Esophagus muscularis mucosa (tissue), 4 donors: ENCODE measurements around the gene MBD3L2B. TPM values are rescaled to one million over a fixed set of nuclear protein-coding genes. Genes with fewer than 3 reads are reported as not detected.

ENCODE experiments used
- DNase-seq: peaks from one replicate; pipeline ENCODE4 v3.0.0-alpha.2; 2017; ENCODE audit errors: extremely low spot score
- H3K27ac ChIP-seq, 4 donors: fragments of 200-600 bp; sonication (generic); replicated peaks in 1 of 4; 1 replicate in 3 of 4; 2 replicates in 1 of 4; pipeline ENCODE4 v1.5.1; 2016 to 2019; ENCODE audit warnings: mild to moderate bottlenecking in 1 of 4
- H3K27me3 ChIP-seq, 4 donors: fragments of 200-600 bp; sonication (generic); one replicate each; pipeline versions ENCODE4 v1.5.1 to v1.6.0; 2016 to 2019
- H3K36me3 ChIP-seq, 4 donors: fragments of 200-600 bp; sonication (generic); one replicate each; pipeline ENCODE4 v1.5.1; 2016 to 2019
- H3K4me1 ChIP-seq, 4 donors: fragments of 200-600 bp; sonication (generic); one replicate each; pipeline ENCODE4 v1.5.1; 2016 to 2019
- H3K4me3 ChIP-seq, 4 donors: fragments of 200-600 bp; sonication (generic); 1 replicate in 2 of 4; 2 replicates in 2 of 4; pipeline ENCODE4 v1.5.1; 2016 to 2019; ENCODE audit warnings: mild to moderate bottlenecking in 4 of 4, moderate library complexity in 1 of 4
- H3K9me3 ChIP-seq, 4 donors: fragments of 200-600 bp; sonication (generic); 1 replicate in 3 of 4; 2 replicates in 1 of 4; pipeline ENCODE4 v1.5.1; 2016 to 2019
- CTCF ChIP-seq, 3 experiments: fragments of 200-600 bp in 2 of 3; fragments of 450-650 bp in 1 of 3; sonication (generic) in 2 of 3; IDR thresholded peaks; one replicate each; pipeline ENCODE4 v1.5.1; 2017 to 2019; ENCODE audit warnings: antibody characterized with exemption in 3 of 3, mild to moderate bottlenecking in 2 of 3, moderate library complexity in 1 of 3
- EP300 ChIP-seq: sonication (generic); formaldehyde crosslinking; IDR thresholded peaks from one replicate; pipeline ENCODE4 v1.6.1; 2017; ENCODE audit warnings: antibody characterized with exemption
- POLR2A ChIP-seq: fragments of 450-650 bp; IDR thresholded peaks from one replicate; pipeline ENCODE4 v1.6.1; 2017; ENCODE audit warnings: antibody characterized with exemption, moderate library complexity, mild to moderate bottlenecking, low read depth
- POLR2AphosphoS5 ChIP-seq, 2 donors: sonication (generic); formaldehyde crosslinking; IDR thresholded peaks; one replicate each; pipeline ENCODE4 v1.6.1; 2017; ENCODE audit warnings: antibody characterized with exemption in 2 of 2
- WGBS: methylation state at CpG from one replicate; pipeline ENCODE4 v1.1.5; 2018; 5-methylcytosine and 5-hydroxymethylcytosine counted together
- intact Hi-C: fragments of 100-400 bp; cut with DNase I; formaldehyde crosslinking; loops from one replicate; pipeline ENCODE4 v1.15.1; 2023
- total RNA-seq, 4 donors: library from RNA; depleted of rRNA; stranded (reverse); fragments of >200 nt; gene quantifications; one replicate each; pipeline versions ENCODE4 v1.1.0 to v1.2.1, GENCODE V29; 2016

The MBD3L2B gene
- total RNA-seq, 4 donors from 2014 or later = not detected

- Histone ChIP-seq H3K36me3 (no peaks in the 10 kb centered on the region), H3K4me3 (no peak overlapping the region), H3K4me1 (no peaks in the 10 kb centered on the region), H3K27me3 (peaks cover 0 to 12% (median 0%) of the 10 kb centered on the region in 4 donors), H3K27ac (no peak overlapping the region), H3K9me3 (peaks cover 0 to 21% (median 13%) of the 10 kb centered on the region in 4 donors)
- intact Hi-C loops = no loop called here
- TF ChIP-seq CTCF (IDR thresholded peaks at IDR 0.05) (no peak), POLR2AphosphoS5 (IDR thresholded peaks at IDR 0.05) (no peak)
- DNase-seq = no peak
- WGBS = 81% methylated on average over 5 of the region's 5 CpGs
These were observed 45.0 kb downstream of the MBD3L2B start for GRCh38 chr19:6976197-6976596.

- TF ChIP-seq CTCF (IDR thresholded peaks at IDR 0.05) (no peak), EP300 (no peak), POLR2AphosphoS5 (IDR thresholded peaks at IDR 0.05) (no peak), POLR2A (no peak)
- Histone ChIP-seq H3K4me1 (no peaks in the 10 kb centered on the region), H3K36me3 (no peaks in the 10 kb centered on the region), H3K27ac (no peak overlapping the region), H3K4me3 (no peak overlapping the region), H3K27me3 (peaks cover 0 to 9% (median 0%) of the 10 kb centered on the region in 4 donors), H3K9me3 (no peaks in the 10 kb centered on the region)
- WGBS = 89% methylated on average over 1 of the region's 1 CpG
- DNase-seq = no peak
- intact Hi-C loops = no loop called here
These were observed 49.9 kb downstream of the MBD3L2B start for GRCh38 chr19:6971366-6971765.

GRCh38 chr19:6970443-6970842 lies 50.8 kb downstream of the MBD3L2B start:
- no peak for DNase-seq
- WGBS = 87% methylated on average over 4 of the region's 5 CpGs
- peaks cover 0 to 7% (median 0%) of the 10 kb centered on the region in 4 donors for H3K27me3 ChIP-seq

GRCh38 chr19:6970021-6970420 lies 51.2 kb downstream of the MBD3L2B start:
- intact Hi-C loops = no loop called here
- peaks cover 0 to 6% (median 0%) of the 10 kb centered on the region in 4 donors for H3K27me3 ChIP-seq
- 57% methylated on average over 2 of the region's 2 CpGs for WGBS
- no peak for DNase-seq
- no peak overlapping the region for H3K27ac ChIP-seq
- no peak overlapping the region for H3K4me3 ChIP-seq
- H3K36me3 ChIP-seq = no peaks in the 10 kb centered on the region
- TF ChIP-seq CTCF (IDR thresholded peaks at IDR 0.05) (no peak), EP300 (no peak), POLR2A (no peak), POLR2AphosphoS5 (IDR thresholded peaks at IDR 0.05) (no peak)
- no peaks in the 10 kb centered on the region for H3K4me1 ChIP-seq
- H3K9me3 ChIP-seq = no peaks in the 10 kb centered on the region

More at GRCh38 chr19:6970443-6970842, 50.8 kb downstream of the MBD3L2B start:
- TF ChIP-seq EP300 (no peak), CTCF (IDR thresholded peaks at IDR 0.05) (no peak), POLR2AphosphoS5 (IDR thresholded peaks at IDR 0.05) (no peak), POLR2A (no peak)
- H3K4me1 ChIP-seq = no peaks in the 10 kb centered on the region
- H3K27ac ChIP-seq = no peak overlapping the region
- no peaks in the 10 kb centered on the region for H3K9me3 ChIP-seq
- no peak overlapping the region for H3K4me3 ChIP-seq
- no peaks in the 10 kb centered on the region for H3K36me3 ChIP-seq
- intact Hi-C loops = no loop called here

GRCh38 chr19:6969490-6969889 lies 51.7 kb downstream of the MBD3L2B start:
- TF ChIP-seq POLR2A (no peak), POLR2AphosphoS5 (IDR thresholded peaks at IDR 0.05) (no peak)
- Histone ChIP-seq H3K27ac (no peak overlapping the region), H3K4me3 (no peak overlapping the region), H3K27me3 (peaks cover 0 to 9% (median 0%) of the 10 kb centered on the region in 4 donors), H3K9me3 (no peaks in the 10 kb centered on the region), H3K4me1 (no peaks in the 10 kb centered on the region), H3K36me3 (no peaks in the 10 kb centered on the region)
- intact Hi-C loops = no loop called here
- WGBS = 74% methylated on average over 2 of the region's 2 CpGs
- no peak for DNase-seq

Other genes with a start within 250 kb of the MBD3L2B start
- gene VAV1, start 248.7 kb downstream of the MBD3L2B start, total RNA-seq = 1 to 10 TPM; 2.9 to 8.0 (median 4.1) TPM
- under 1 TPM in 2 of 4 donors, not detected in 2; 0.17 to 0.33 TPM for gene ADGRE1, start 133.9 kb downstream of the MBD3L2B start, total RNA-seq
- gene MBD3L5, start 9.1 kb upstream of the MBD3L2B start, total RNA-seq = not detected
- not detected for gene MBD3L4, start 18.7 kb upstream of the MBD3L2B start, total RNA-seq
- gene MBD3L2, start 27.9 kb upstream of the MBD3L2B start, total RNA-seq = not detected
- not detected for gene MBD3L3, start 37.2 kb upstream of the MBD3L2B start, total RNA-seq
- gene ZNF557, start 48.3 kb upstream of the MBD3L2B start, total RNA-seq = 1 to 10 TPM; 5.5 to 9.0 (median 8.3) TPM